ENCODE measurements around the gene SLAMF1. TPM values are rescaled to one million over a fixed set of nuclear protein-coding genes. Genes with fewer than 3 reads are reported as not detected.

Gene SLAMF1
- total and polyA plus RNA-seq, 9 of the 15 experiments (the other 6 are each of a cell fraction or from before 2014, with no cell fraction given), result 0.04 to 0.17 (median 0.11) TPM; not detected in 4

GRCh38 chr1:160665330-160666078 lies 18.7 kb upstream of the SLAMF1 start:
- ChIA-PET CTCF (ENCODE audit: low intra/inter-chr PET ratio) (no interaction called here), POLR2A (interaction anchor here (0.6 to 1.7 kb wide), 4 partner anchors 10 to 104 kb away, joined by 3 to 6 read pairs (median 3); no protein-coding TSS in a partner anchor)
- intact Hi-C loops (cut with micrococcal nuclease) (loop anchor here (5.0 kb wide), 2 partner anchors 38 to 123 kb away; no protein-coding TSS in a partner anchor), in situ Hi-C loops (cut with MboI) (no loop called here)
- peak; percentile 29 to 89 (median 56) for DNase-seq (ENCODE audit: extremely low read depth in 1 of 4, low spot score in 3 of 4)
- no TSS peak for BruUV-seq (replicated peaks)
- Histone ChIP-seq H3K9me3 (replicated peaks; ENCODE audit: control insufficient read depth, insufficient read depth, low read depth, low read length) (0 out of 2 replicates have a peak, but pooled peaks cover 3% of the 10 kb centered on the region), H3K79me2 (ENCODE audit: control insufficient read depth, insufficient read depth, low read length) (no peaks in the 10 kb centered on the region), H3K9ac (ENCODE audit: insufficient read depth in 1 of 2, low read depth in 2 of 2, low read length in 2 of 2) (peak overlapping the region; percentile 4 to 45; a peak in 3 of 4 replicates), H3K4me1 (replicated peaks in 1 of 2; ENCODE audit: control insufficient read depth in 2 of 2, insufficient read depth in 2 of 2, low read length in 2 of 2) (peaks cover 3 to 26% of the 10 kb centered on the region in 2 experiments; a peak in 4 of 5 replicates), H3K36me3 (ENCODE audit: control insufficient read depth, insufficient read depth, low read length) (no peaks in the 10 kb centered on the region), H2AFZ (ENCODE audit: low read depth, low read length) (peak overlapping the region; percentile 96), H3K27ac (ENCODE audit: extremely low read depth, low read depth, low read length) (peak overlapping the region; percentile 84), H3K27me3 (ENCODE audit: control insufficient read depth in 2 of 2, insufficient read depth in 2 of 2, low read length in 2 of 2) (no peaks in the 10 kb centered on the region), H3K4me2 (ENCODE audit: insufficient read depth, low read length) (peak overlapping the region; percentile 72), H4K20me1 (replicated peaks; ENCODE audit: control insufficient read depth, insufficient read depth, low read length) (no peaks in the 10 kb centered on the region), H3K9me1 (ENCODE audit: control insufficient read depth, insufficient read depth, low read length) (no peaks in the 10 kb centered on the region), H3K4me3 (peak overlapping the region; percentile 15; the same call in 1 of the 2 replicates)
- WGBS (ENCODE audit: insufficient coverage, low coverage, missing lambda C conversion rate), result 0% methylated on average over 6 of the region's 6 CpGs
- ATAC-seq, result peak; percentile 91
- FAIRE-seq, result peak; percentile 93
- TF ChIP-seq RCOR1 (IDR thresholded peaks at IDR 0.05; ENCODE audit: borderline replicate concordance in 1 of 2, low read depth in 2 of 2, low read length in 2 of 2) (peak in 1 of 2 experiments; percentile 90; a peak in 2 of 4 replicates), ZNF75A (CRISPR knock-in tag; IDR thresholded peaks at IDR 0.05) (no peak), ARID3A (IDR thresholded peaks at IDR 0.05; ENCODE audit: borderline replicate concordance, low read depth, low read length) (peak; percentile 22; the same call in 1 of the 2 replicates), CC2D1A (IDR thresholded peaks at IDR 0.05) (peak; percentile 42), ZNF584 (CRISPR knock-in tag; IDR thresholded peaks at IDR 0.05; ENCODE audit: low read depth) (peak; percentile 88), BRD4 (IDR thresholded peaks at IDR 0.05) (peak; percentile 78; the same call in 1 of the 2 replicates), NCOA2 (IDR thresholded peaks at IDR 0.05; ENCODE audit: partially characterized antibody in 2 of 2) (peak in 1 of 2 experiments; percentile 9), RBM17 (IDR thresholded peaks at IDR 0.05; ENCODE audit: borderline replicate concordance, low read depth, low read length) (no peak), ZNF395 (CRISPR knock-in tag; IDR thresholded peaks at IDR 0.05) (peak; percentile 83), MYC (IDR thresholded peaks at IDR 0.05; ENCODE audit: low read depth, low read length) (peak; percentile 38; the same call in 1 of the 2 replicates), MYC (CRISPR knock-in tag; IDR thresholded peaks at IDR 0.05; ENCODE audit: borderline replicate concordance, low read depth) (no peak), ATF3 (IDR thresholded peaks at IDR 0.05) (peak; percentile 57; the same call in 1 of the 2 replicates), ATF3 (CRISPR knock-in tag; conservative IDR thresholded peaks at IDR 0.05) (no peak), EP300 (IDR thresholded peaks at IDR 0.05; ENCODE audit: low read length) (peak; percentile 78), LARP7 (IDR thresholded peaks at IDR 0.05) (no peak), TOE1 (IDR thresholded peaks at IDR 0.05; ENCODE audit: borderline replicate concordance) (no peak), TOE1 (CRISPR knock-in tag; IDR thresholded peaks at IDR 0.05; ENCODE audit: borderline replicate concordance, low read depth) (no peak)
